Sigmoid colon (tissue), 4 donors: Measurements from ENCODE around the gene EHBP1.

Experiments used
- CTCF ChIP-seq, 4 experiments: fragments of 450-650 bp in 3 of 4; fragments of 200-600 bp in 1 of 4; IDR thresholded peaks; one replicate each; pipeline ENCODE4 v1.5.1; 2016 to 2019; ENCODE audit warnings: antibody characterized with exemption in 4 of 4, mild to moderate bottlenecking in 3 of 4, moderate library complexity in 2 of 4
- EP300 ChIP-seq, 4 donors: sonication (generic); formaldehyde crosslinking; IDR thresholded peaks; one replicate each; pipeline ENCODE4 v1.6.1; 2017; ENCODE audit warnings: antibody characterized with exemption in 4 of 4

- TF ChIP-seq CTCF (IDR thresholded peaks at IDR 0.05) (no peak), EP300 (IDR thresholded peaks at IDR 0.05) (no peak)
Measured at GRCh38 chr2:62657783-62658182, 47.7 kb upstream of the EHBP1 start.
